C4-2B (cell line): Measurements from ENCODE around the gene CDCA7.

ENCODE experiments used
- H3K27ac ChIP-seq: fragments of 450-650 bp; 2 replicates; pipeline ENCODE4 v1.5.1; 2017
- ZFX ChIP-seq: fragments of 450-650 bp; IDR thresholded peaks from 2 replicates; pipeline ENCODE4 v1.6.1; 2017
- TF ChIP-seq, protein P1 (sequence below): fragments of 450-650 bp; conservative IDR thresholded peaks from 2 replicates; pipeline ENCODE4 v1.5.1; 2017; ENCODE audit warnings: mild to moderate bottlenecking

The CDCA7 gene

DNA sequence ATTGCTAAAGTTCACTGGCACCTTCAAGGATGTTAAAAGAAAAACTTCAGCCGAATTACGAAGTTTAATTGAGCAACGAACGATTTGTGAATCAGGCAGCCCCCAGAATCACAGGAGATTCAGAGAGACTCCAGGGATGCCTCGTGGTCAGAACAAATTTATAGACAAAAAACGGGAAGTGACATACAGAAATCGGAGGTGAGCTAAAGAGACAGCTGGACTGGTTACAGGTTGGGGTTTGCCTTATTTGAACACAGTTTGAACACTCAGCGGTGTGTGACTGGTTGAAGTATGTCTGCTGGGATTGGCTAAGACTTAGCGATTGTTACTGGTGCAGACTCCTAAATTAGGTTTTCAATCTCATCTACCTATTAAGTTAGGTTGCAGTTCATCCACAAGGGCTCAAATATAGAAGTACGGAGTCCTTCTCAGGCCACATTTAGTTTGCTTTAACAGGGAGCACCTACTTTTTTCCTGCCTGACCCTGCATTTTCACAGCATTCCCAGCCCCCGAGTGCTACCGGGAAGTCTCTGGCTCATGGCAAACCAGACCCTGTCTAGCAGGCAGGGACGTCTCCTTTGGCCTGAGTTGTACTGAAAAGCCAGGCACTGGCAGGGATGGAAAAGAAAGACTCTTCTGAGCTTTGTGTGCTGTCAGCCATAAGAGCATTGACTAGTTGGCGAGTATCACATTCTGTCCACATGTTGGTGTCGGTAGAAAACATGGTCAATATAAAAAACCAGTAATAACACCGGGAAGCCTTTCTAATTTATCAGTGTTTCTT lies 41.1 kb downstream of the CDCA7 start:
- H3K27ac ChIP-seq: no peak overlapping the region
- TF ChIP-seq, protein P1, sequence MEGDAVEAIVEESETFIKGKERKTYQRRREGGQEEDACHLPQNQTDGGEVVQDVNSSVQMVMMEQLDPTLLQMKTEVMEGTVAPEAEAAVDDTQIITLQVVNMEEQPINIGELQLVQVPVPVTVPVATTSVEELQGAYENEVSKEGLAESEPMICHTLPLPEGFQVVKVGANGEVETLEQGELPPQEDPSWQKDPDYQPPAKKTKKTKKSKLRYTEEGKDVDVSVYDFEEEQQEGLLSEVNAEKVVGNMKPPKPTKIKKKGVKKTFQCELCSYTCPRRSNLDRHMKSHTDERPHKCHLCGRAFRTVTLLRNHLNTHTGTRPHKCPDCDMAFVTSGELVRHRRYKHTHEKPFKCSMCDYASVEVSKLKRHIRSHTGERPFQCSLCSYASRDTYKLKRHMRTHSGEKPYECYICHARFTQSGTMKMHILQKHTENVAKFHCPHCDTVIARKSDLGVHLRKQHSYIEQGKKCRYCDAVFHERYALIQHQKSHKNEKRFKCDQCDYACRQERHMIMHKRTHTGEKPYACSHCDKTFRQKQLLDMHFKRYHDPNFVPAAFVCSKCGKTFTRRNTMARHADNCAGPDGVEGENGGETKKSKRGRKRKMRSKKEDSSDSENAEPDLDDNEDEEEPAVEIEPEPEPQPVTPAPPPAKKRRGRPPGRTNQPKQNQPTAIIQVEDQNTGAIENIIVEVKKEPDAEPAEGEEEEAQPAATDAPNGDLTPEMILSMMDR: no peak
- TF ChIP-seq ZFX: no peak

DNA sequence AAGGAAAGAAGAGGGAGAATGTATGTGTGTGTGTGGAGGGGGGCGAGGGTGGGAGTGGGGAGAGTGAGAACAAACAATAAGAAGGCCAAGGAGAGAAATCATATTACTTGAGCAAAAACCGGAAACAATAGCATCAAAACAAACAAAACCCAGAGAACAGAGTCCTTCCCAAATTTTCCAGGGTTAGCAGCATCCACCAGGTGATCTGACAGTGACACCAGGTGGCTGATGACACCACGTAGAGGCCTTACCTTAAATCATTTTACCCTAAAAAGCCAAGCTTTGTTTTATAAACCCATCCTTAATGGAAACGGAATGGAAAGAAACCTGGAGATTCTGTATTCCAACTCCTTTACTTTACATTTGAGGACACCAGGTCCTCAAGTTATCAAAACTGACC lies 42.9 kb downstream of the CDCA7 start:
- no peak overlapping the region for H3K27ac ChIP-seq
- no peak for TF ChIP-seq ZFX
- TF ChIP-seq, protein P1: peak; percentile 44

DNA sequence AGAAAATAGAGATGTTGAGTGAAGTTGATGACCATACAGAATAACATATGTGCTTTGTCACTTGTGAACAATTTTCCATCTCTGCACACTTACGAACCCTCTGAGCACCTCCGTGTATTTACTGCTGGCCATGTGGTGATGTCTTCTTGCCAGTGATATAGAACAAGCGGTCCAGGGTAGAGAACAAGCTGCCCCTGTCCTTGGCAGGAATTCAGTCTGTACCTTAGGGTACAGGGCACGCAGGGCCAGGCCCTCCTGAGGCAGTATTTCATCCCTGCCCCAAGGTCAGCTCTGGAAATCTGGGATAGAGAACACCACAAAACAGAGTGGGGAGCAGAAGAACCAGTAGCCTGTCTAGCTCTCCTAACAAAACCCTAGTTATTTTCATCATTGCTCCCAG lies 44.6 kb downstream of the CDCA7 start:
- H3K27ac ChIP-seq: no peak overlapping the region
- no peak for TF ChIP-seq ZFX

DNA sequence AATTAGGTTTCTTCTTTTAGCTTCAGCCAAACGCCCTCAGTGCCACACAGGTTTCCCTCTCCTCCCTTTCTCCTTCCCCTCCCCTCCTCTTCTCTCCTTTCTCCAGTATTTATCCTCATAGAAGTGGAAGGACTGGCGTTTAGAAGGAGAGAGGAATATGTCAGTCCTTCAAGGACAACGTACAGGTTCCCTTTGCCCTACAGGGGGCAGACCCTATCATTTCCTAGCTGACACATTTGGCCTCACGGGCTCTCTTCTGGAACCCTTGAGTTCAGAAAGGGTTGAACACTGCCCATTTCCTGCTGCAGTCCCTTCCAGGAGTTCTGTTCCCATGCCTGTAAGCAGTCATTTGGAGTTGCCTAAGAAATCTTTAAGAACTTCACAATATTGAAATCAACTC lies 46.1 kb downstream of the CDCA7 start:
- no peak for TF ChIP-seq ZFX
- TF ChIP-seq, protein P1: peak; percentile 43
- H3K27ac ChIP-seq: no peak overlapping the region

DNA sequence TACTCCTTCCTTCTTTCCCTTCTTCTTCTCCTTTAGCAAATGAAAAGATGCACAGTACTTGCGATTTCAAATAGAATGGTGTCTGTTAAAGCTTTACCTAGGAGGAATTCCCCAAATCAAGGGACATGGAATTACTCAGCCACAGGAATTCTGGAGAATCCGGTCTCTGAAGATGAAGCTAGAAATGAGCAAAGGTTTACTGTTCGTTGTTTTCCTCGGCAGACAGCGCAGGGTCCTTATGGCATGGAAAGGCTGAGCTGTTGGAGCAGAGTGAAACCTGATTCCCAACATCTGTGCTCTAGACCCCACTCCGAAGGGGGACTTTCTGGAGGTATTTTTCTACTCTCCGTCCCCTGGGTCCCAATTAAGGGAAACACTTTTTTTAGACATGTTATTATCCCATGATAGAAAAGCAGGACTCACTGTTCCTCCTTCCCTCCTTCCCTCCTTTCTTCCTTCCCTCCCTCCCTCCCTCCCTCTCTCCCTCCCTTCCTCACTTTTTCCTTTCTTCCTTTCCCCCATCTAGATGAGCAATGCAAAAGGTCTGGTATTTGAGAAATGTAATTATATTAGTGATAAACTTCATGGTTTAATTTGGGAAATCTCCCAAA lies 47.1 kb downstream of the CDCA7 start:
- TF ChIP-seq, protein P1: no peak
- no peak for TF ChIP-seq ZFX
- H3K27ac ChIP-seq: no peak overlapping the region

DNA sequence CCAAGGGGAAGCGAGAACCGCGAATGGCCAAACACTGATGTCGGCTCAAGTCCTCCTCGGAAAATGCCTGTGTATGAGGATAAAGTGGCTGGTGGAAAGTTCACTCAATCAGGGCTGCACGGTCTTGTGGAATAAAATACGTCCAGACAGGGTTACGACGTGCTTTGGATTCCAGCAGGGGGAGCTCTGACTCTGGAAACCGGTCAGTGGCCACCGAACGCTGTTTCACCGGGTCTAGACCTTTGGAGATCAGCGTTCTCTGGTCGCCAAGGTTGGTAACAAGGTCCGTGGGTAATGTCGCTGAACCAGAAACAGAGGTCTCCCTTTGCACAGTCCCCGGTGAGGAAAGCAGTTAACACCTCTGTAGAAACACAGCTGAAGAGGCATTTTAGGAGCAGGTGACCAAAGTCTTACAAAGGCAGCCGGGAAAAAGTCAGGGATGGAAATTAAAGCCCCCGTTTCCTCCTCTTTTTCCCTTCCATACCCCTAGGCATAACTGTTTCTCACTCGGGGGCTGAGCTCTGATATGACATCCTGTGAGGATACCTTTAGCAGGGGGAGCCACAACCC lies 47.8 kb downstream of the CDCA7 start:
- TF ChIP-seq, protein P1: peak; percentile 86
- TF ChIP-seq ZFX: no peak
- H3K27ac ChIP-seq: no peak overlapping the region

DNA sequence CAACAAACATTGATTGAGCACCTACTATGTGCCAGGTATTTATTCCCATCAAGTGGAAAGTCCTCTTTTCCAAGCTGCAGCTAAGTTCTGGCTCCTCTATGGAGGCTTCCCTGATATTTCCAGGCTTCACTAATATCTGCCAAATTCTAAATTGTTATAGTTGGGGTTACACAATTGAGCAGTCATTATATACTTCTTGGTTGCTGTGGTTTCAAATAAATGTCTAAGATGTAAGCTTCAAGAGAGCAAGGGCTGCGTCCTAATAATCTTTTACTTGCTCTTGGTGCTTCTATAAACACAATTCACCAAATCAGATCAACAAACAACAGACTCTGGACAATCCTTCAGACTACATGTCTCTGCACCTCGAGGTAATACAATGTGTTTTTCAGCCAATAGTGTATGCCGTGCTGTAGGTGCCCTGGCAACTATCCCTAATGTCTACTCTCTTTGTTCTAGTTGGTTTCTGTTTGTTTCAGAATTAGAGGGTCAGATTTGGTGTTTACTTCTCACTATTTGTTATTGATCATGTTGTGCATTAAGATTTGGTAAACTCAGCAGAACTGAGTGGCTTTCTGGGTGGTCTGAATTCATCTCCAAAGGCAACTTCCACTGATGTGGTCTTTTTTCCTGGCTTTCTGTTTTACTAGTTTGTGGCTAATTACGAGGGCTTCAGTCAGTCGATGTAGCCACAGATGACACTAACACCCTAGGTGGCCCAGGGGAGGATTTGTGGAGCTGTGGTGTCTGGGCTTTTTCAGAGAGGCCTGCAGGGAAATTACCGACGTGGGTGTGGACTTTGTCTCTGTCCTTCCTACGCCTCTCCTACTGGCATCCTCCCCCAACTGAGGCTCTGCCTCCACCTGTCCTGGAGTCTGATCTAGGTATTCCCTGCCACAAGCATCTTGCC lies 50.4 kb downstream of the CDCA7 start:
- TF ChIP-seq, protein P1: no peak
- TF ChIP-seq ZFX: no peak
- no peak overlapping the region for H3K27ac ChIP-seq
